SK-N-SH (cell line): ENCODE results near the gene CCDC68.

Source experiments
- CHD2 ChIP-seq: fragments of 150-350 bp; IDR thresholded peaks from 2 replicates; pipeline ENCODE4 v1.6.1; 2018; ENCODE audit warnings: low read length; ENCODE audit not compliant: partially characterized antibody
- CTCF ChIP-seq: fragments of 200-600 bp; sonication (generic); IDR thresholded peaks from 2 replicates; pipeline ENCODE4 v1.6.1; 2017; ENCODE audit warnings: antibody characterized with exemption, mild to moderate bottlenecking, moderate library complexity
- FOXM1 ChIP-seq: IDR thresholded peaks from 2 replicates; pipeline ENCODE4 v1.4.0; 2012; ENCODE audit warnings: low read depth, mild to moderate bottlenecking
- MXI1 ChIP-seq: IDR thresholded peaks from 2 replicates; pipeline ENCODE4 v1.6.1; 2012; ENCODE audit warnings: mild to moderate bottlenecking, low read depth, low read length, improper control_type of control experiment
- RAD21 ChIP-seq: IDR thresholded peaks from 2 replicates; pipeline ENCODE4 v1.6.1; 2012; ENCODE audit warnings: mild to moderate bottlenecking, low read length

GRCh38 chr18:54904581-54904980, 54.7 kb downstream of the CCDC68 start:
- TF ChIP-seq CTCF (no peak), MXI1 (no peak), RAD21 (no peak), CHD2 (no peak), FOXM1 (no peak)
